SK-N-SH (cell line): ENCODE measurements around the gene GPRC5C. TPM values are rescaled to one million over a fixed set of nuclear protein-coding genes. Genes with fewer than 3 reads are reported as not detected.

Experiments
- CTCF ChIA-PET: fragments of 300-600, 350-600 bp; formaldehyde crosslinking; extraction: SDS; loops from one replicate; lab custom pipeline; 2021; lab: Yijun Ruan, JAX
- POLR2A ChIA-PET: fragments of 350-600 bp; sonication (Branson Sonifier 250); formaldehyde crosslinking; extraction: SDS; loops from one replicate; lab custom pipeline; 2020; ENCODE audit warnings: antibody characterized with exemption, inconsistent platforms; lab: Yijun Ruan, JAX
- DNase-seq: peaks from one replicate; pipeline ENCODE4 v3.0.0; 2012
- H2AFZ ChIP-seq: fragments of 200-600 bp; sonication (generic); 2 replicates; pipeline ENCODE4 v1.8.1; 2016; ENCODE audit warnings: antibody characterized with exemption, mild to moderate bottlenecking, low read depth
- H3F3A ChIP-seq: fragments of 200-600 bp; sonication (generic); replicated peaks from 2 replicates; pipeline ENCODE3; 2016; ENCODE audit warnings: antibody characterized with exemption, mild to moderate bottlenecking; ENCODE audit not compliant: insufficient read depth
- H3K27ac ChIP-seq, 2 experiments: fragments of 200-500 bp in 1 of 2; fragments of 200-600 bp in 1 of 2; sonication (Bioruptor generic) in 1 of 2; sonication (generic), shearing (Covaris generic) in 1 of 2; 2 replicates each; pipeline versions ENCODE4 v1.5.1 to v1.6.1; 2014 to 2016; ENCODE audit warnings: low read depth in 2 of 2, inconsistent platforms in 1 of 2, low read length in 1 of 2, mild to moderate bottlenecking in 1 of 2, mixed read lengths in 1 of 2
- H3K27me3 ChIP-seq: fragments of 200-600 bp; sonication (generic), shearing (Covaris generic); 2 replicates; pipeline ENCODE4 v1.6.1; 2016; ENCODE audit warnings: mixed run types; ENCODE audit not compliant: insufficient read depth
- H3K36me3 ChIP-seq, 2 experiments: fragments of 200-500 bp in 1 of 2; fragments of 200-600 bp in 1 of 2; sonication (Bioruptor generic) in 1 of 2; sonication (generic) in 1 of 2; replicated peaks in 1 of 2; 2 replicates each; pipeline versions ENCODE3 to v1.5.1; 2014 to 2016; ENCODE audit warnings: low read length in 1 of 2, mild to moderate bottlenecking in 1 of 2; ENCODE audit not compliant: insufficient read depth in 2 of 2, control insufficient read depth in 1 of 2
- H3K4me1 ChIP-seq, 2 experiments: fragments of 200-500 bp in 1 of 2; fragments of 200-600 bp in 1 of 2; sonication (Bioruptor generic) in 1 of 2; sonication (generic), shearing (Covaris generic) in 1 of 2; 2 replicates each; pipeline versions ENCODE4 v1.5.1 to v1.6.1; 2014 to 2016; ENCODE audit warnings: low read depth in 1 of 2, low read length in 1 of 2, mixed run types in 1 of 2; ENCODE audit not compliant: insufficient read depth in 2 of 2, control insufficient read depth in 1 of 2
- H3K4me2 ChIP-seq: fragments of 200-600 bp; sonication (generic), shearing (Covaris generic); 2 replicates; pipeline ENCODE4 v1.6.1; 2017; ENCODE audit warnings: mixed run types
- H3K4me3 ChIP-seq, 2 experiments: fragments of 200-500 bp in 1 of 2; fragments of 200-600 bp in 1 of 2; sonication (Bioruptor generic) in 1 of 2; sonication (generic), shearing (Covaris generic) in 1 of 2; 2 replicates each; pipeline versions ENCODE4 v1.5.1 to v1.8.1; 2014 to 2016; ENCODE audit warnings: low read depth in 2 of 2, inconsistent platforms in 1 of 2, low read length in 1 of 2, mild to moderate bottlenecking in 1 of 2, mixed read lengths in 1 of 2, moderate library complexity in 1 of 2
- H3K79me2 ChIP-seq: fragments of 200-600 bp; sonication (generic); 2 replicates; pipeline ENCODE4 v1.8.1; 2017; ENCODE audit warnings: mild to moderate bottlenecking; ENCODE audit not compliant: insufficient read depth
- H3K9ac ChIP-seq: fragments of 200-600 bp; sonication (generic); 2 replicates; pipeline ENCODE4 v1.6.1; 2017; ENCODE audit warnings: mixed run types
- H3K9me2 ChIP-seq: fragments of 200-600 bp; sonication (generic); 2 replicates; pipeline ENCODE4 v1.6.1; 2017; ENCODE audit warnings: mixed run types
- H3K9me3 ChIP-seq: fragments of 200-600 bp; sonication (generic); 2 replicates; pipeline ENCODE4 v1.6.1; 2017; ENCODE audit warnings: mixed run types, mild to moderate bottlenecking, moderate library complexity
- H4K20me1 ChIP-seq: fragments of 200-600 bp; sonication (generic); 2 replicates; pipeline ENCODE4 v1.6.1; 2017; ENCODE audit warnings: mild to moderate bottlenecking, mixed run types; ENCODE audit not compliant: insufficient read depth
- CTCF ChIP-seq: fragments of 200-600 bp; sonication (generic); IDR thresholded peaks from 2 replicates; pipeline ENCODE4 v1.6.1; 2017; ENCODE audit warnings: antibody characterized with exemption, mild to moderate bottlenecking, moderate library complexity
- EZH2phosphoT487 ChIP-seq: fragments of 200-600 bp; sonication (generic); IDR thresholded peaks from 2 replicates; pipeline ENCODE4 v1.6.1; 2017; ENCODE audit warnings: low read depth, mixed run types, mild to moderate bottlenecking, antibody characterized with exemption, moderate library complexity, borderline replicate concordance
- FOXM1 ChIP-seq: IDR thresholded peaks from 2 replicates; pipeline ENCODE4 v1.4.0; 2012; ENCODE audit warnings: low read depth, mild to moderate bottlenecking
- IRF3 ChIP-seq: fragments of 150-350 bp; IDR thresholded peaks from 2 replicates; pipeline ENCODE4 v1.6.1; 2016; ENCODE audit warnings: mild to moderate bottlenecking, low read depth, low read length
- JUND ChIP-seq: IDR thresholded peaks from 2 replicates; pipeline ENCODE4 v1.4.0; 2012
- MEF2A ChIP-seq: IDR thresholded peaks from 2 replicates; pipeline ENCODE4 v1.4.0; 2012; ENCODE audit warnings: low read depth, borderline replicate concordance
- MXI1 ChIP-seq: IDR thresholded peaks from 2 replicates; pipeline ENCODE4 v1.6.1; 2012; ENCODE audit warnings: mild to moderate bottlenecking, low read depth, low read length, improper control_type of control experiment
- NFIC ChIP-seq: IDR thresholded peaks from 2 replicates; pipeline ENCODE4 v1.4.0; 2012; ENCODE audit warnings: borderline replicate concordance
- POLR2AphosphoS5 ChIP-seq: IDR thresholded peaks from 2 replicates; pipeline ENCODE4 v1.6.1; 2012; ENCODE audit warnings: low read depth, low read length
- RAD21 ChIP-seq: IDR thresholded peaks from 2 replicates; pipeline ENCODE4 v1.6.1; 2012; ENCODE audit warnings: mild to moderate bottlenecking, low read length
- RFX5 ChIP-seq: IDR thresholded peaks from 2 replicates; pipeline ENCODE4 v1.6.1; 2012; ENCODE audit warnings: mild to moderate bottlenecking, improper control_type of control experiment, low read length
- RXRA ChIP-seq: IDR thresholded peaks from 2 replicates; pipeline ENCODE4 v1.4.0; 2012; ENCODE audit warnings: low read depth, mild to moderate bottlenecking, borderline replicate concordance
- SIN3A ChIP-seq: IDR thresholded peaks from 2 replicates; pipeline ENCODE4 v1.6.1; 2012; ENCODE audit warnings: low read depth, mild to moderate bottlenecking, low read length, moderate library complexity, borderline replicate concordance
- SMC3 ChIP-seq: IDR thresholded peaks from 2 replicates; pipeline ENCODE4 v1.6.1; 2012; ENCODE audit warnings: low read depth, low read length, improper control_type of control experiment
- TEAD4 ChIP-seq: IDR thresholded peaks from 2 replicates; pipeline ENCODE4 v1.4.0; 2012; ENCODE audit warnings: mild to moderate bottlenecking, borderline replicate concordance; ENCODE audit not compliant: insufficient read depth
- USF1 ChIP-seq: IDR thresholded peaks from 2 replicates; pipeline ENCODE4 v1.4.0; 2012; ENCODE audit warnings: low read depth, borderline replicate concordance
- YY1 ChIP-seq: IDR thresholded peaks from 2 replicates; pipeline ENCODE4 v1.4.0; 2012; ENCODE audit warnings: low read depth, mild to moderate bottlenecking
- WGBS: methylation state at CpG from one replicate; pipeline ENCODE4 v1.1.6; 2017; ENCODE audit warnings: low lambda C conversion rate; 5-methylcytosine and 5-hydroxymethylcytosine counted together
- polyA plus RNA-seq, 3 experiments: library from polyadenylated mRNA; depleted of rRNA; stranded (reverse); fragments of >200 nt; gene quantifications; 2 replicates each; pipeline ENCODE4 v1.2.3, GENCODE V29; 2012

The GPRC5C gene
- polyA plus RNA-seq, 1 of the 3 experiments (the other 2 are of a cell fraction) = not detected

- Histone ChIP-seq H3K4me2 (no peak overlapping the region), H3K4me3 (no peak overlapping the region), H3F3A (no peaks in the 10 kb centered on the region), H3K27me3 (no peaks in the 10 kb centered on the region), H3K9me2 (no peaks in the 10 kb centered on the region), H3K4me1 (no peaks in the 10 kb centered on the region), H4K20me1 (no peaks in the 10 kb centered on the region), H2AFZ (no peak overlapping the region), H3K9ac (no peak overlapping the region), H3K27ac (no peak overlapping the region), H3K9me3 (no peaks in the 10 kb centered on the region), H3K36me3 (no peaks in the 10 kb centered on the region), H3K79me2 (no peaks in the 10 kb centered on the region)
- TF ChIP-seq POLR2AphosphoS5 (no peak), FOXM1 (no peak), JUND (no peak), SIN3A (no peak), USF1 (no peak), EZH2phosphoT487 (no peak), MXI1 (no peak), YY1 (no peak), SMC3 (no peak), RFX5 (no peak), TEAD4 (no peak), MEF2A (no peak), NFIC (no peak), IRF3 (no peak), CTCF (no peak), RAD21 (no peak), RXRA (no peak)
- ChIA-PET CTCF (interaction anchor here (0.6 to 4.5 kb wide), 4 partner anchors 14 to 724 kb away, joined by 3 to 28 read pairs (median 4); no protein-coding TSS in a partner anchor), POLR2A (no interaction called here)
- no peak for DNase-seq
- WGBS = 78% methylated on average over 13 of the region's 13 CpGs
Observed at GRCh38 chr17:74415608-74416396, 16.1 kb upstream of the GPRC5C start.
